ENCODE measurements around the gene TENM4. TPM values are rescaled to one million over a fixed set of nuclear protein-coding genes. Genes with fewer than 3 reads are reported as not detected.

The TENM4 gene
- total RNA-seq, 1 donor from 2014 or later: 50.7 TPM

GRCh38 chr11:79199729-79200354 lies 241.0 kb downstream of the TENM4 start:
- H3K9me3 Mint-ChIP-seq (ENCODE audit: unreplicated experiment): no peaks in the 10 kb centered on the region
- H3K4me1 Mint-ChIP-seq (ENCODE audit: low read depth, unreplicated experiment): peaks cover 4% of the 10 kb centered on the region
- DNase-seq: no peak
- no peak overlapping the region for H3K27ac Mint-ChIP-seq (ENCODE audit: unreplicated experiment)
- TF ChIP-seq CTCF (IDR thresholded peaks at IDR 0.05; ENCODE audit: partially characterized antibody, unreplicated experiment): no peak
- no peak overlapping the region for H3K4me3 Mint-ChIP-seq (ENCODE audit: unreplicated experiment)
- H3K27me3 Mint-ChIP-seq (ENCODE audit: unreplicated experiment): no peaks in the 10 kb centered on the region
- H3K36me3 Mint-ChIP-seq (ENCODE audit: unreplicated experiment): no peaks in the 10 kb centered on the region

- Mint-ChIP-seq H3K9me3 (ENCODE audit: unreplicated experiment) (no peaks in the 10 kb centered on the region), H3K4me3 (ENCODE audit: unreplicated experiment) (no peak overlapping the region), H3K4me1 (ENCODE audit: low read depth, unreplicated experiment) (peaks cover 4% of the 10 kb centered on the region), H3K27ac (ENCODE audit: unreplicated experiment) (no peak overlapping the region), H3K27me3 (ENCODE audit: unreplicated experiment) (no peaks in the 10 kb centered on the region), H3K36me3 (ENCODE audit: unreplicated experiment) (peaks cover 6% of the 10 kb centered on the region)
- DNase-seq: no peak
- TF ChIP-seq CTCF (IDR thresholded peaks at IDR 0.05; ENCODE audit: partially characterized antibody, unreplicated experiment): no peak
These were observed 242.0 kb downstream of the TENM4 start for GRCh38 chr11:79198898-79199250.

GRCh38 chr11:79198203-79198897 lies 242.5 kb downstream of the TENM4 start:
- no peaks in the 10 kb centered on the region for H3K27me3 Mint-ChIP-seq (ENCODE audit: unreplicated experiment)
- H3K36me3 Mint-ChIP-seq (ENCODE audit: unreplicated experiment): peaks cover 7% of the 10 kb centered on the region
- peaks cover 6% of the 10 kb centered on the region for H3K4me1 Mint-ChIP-seq (ENCODE audit: low read depth, unreplicated experiment)
- H3K9me3 Mint-ChIP-seq (ENCODE audit: unreplicated experiment): no peaks in the 10 kb centered on the region
- no peak overlapping the region for H3K27ac Mint-ChIP-seq (ENCODE audit: unreplicated experiment)
- H3K4me3 Mint-ChIP-seq (ENCODE audit: unreplicated experiment): no peak overlapping the region
- no peak for TF ChIP-seq CTCF (IDR thresholded peaks at IDR 0.05; ENCODE audit: partially characterized antibody, unreplicated experiment)
- no peak for DNase-seq

- no peak for TF ChIP-seq CTCF (IDR thresholded peaks at IDR 0.05; ENCODE audit: partially characterized antibody, unreplicated experiment)
- H3K36me3 Mint-ChIP-seq (ENCODE audit: unreplicated experiment): peaks cover 7% of the 10 kb centered on the region
- no peak for DNase-seq
- no peaks in the 10 kb centered on the region for H3K27me3 Mint-ChIP-seq (ENCODE audit: unreplicated experiment)
- H3K27ac Mint-ChIP-seq (ENCODE audit: unreplicated experiment): no peak overlapping the region
- H3K9me3 Mint-ChIP-seq (ENCODE audit: unreplicated experiment): no peaks in the 10 kb centered on the region
- H3K4me1 Mint-ChIP-seq (ENCODE audit: low read depth, unreplicated experiment): peaks cover 6% of the 10 kb centered on the region
- no peak overlapping the region for H3K4me3 Mint-ChIP-seq (ENCODE audit: unreplicated experiment)
These were observed 243.9 kb downstream of the TENM4 start for GRCh38 chr11:79196950-79197349.

GRCh38 chr11:79195209-79195608 lies 245.6 kb downstream of the TENM4 start:
- H3K4me3 Mint-ChIP-seq (ENCODE audit: unreplicated experiment): no peak overlapping the region
- no peak overlapping the region for H3K27ac Mint-ChIP-seq (ENCODE audit: unreplicated experiment)
- H3K27me3 Mint-ChIP-seq (ENCODE audit: unreplicated experiment): no peaks in the 10 kb centered on the region
- peaks cover 5% of the 10 kb centered on the region for H3K4me1 Mint-ChIP-seq (ENCODE audit: low read depth, unreplicated experiment)
- peaks cover 3% of the 10 kb centered on the region for H3K9me3 Mint-ChIP-seq (ENCODE audit: unreplicated experiment)
- no peak for TF ChIP-seq CTCF (IDR thresholded peaks at IDR 0.05; ENCODE audit: partially characterized antibody, unreplicated experiment)
- no peak for DNase-seq
- H3K36me3 Mint-ChIP-seq (ENCODE audit: unreplicated experiment): peaks cover 7% of the 10 kb centered on the region
